ENCODE measurements around the gene RNASE3.

- TF ChIP-seq, protein P1, sequence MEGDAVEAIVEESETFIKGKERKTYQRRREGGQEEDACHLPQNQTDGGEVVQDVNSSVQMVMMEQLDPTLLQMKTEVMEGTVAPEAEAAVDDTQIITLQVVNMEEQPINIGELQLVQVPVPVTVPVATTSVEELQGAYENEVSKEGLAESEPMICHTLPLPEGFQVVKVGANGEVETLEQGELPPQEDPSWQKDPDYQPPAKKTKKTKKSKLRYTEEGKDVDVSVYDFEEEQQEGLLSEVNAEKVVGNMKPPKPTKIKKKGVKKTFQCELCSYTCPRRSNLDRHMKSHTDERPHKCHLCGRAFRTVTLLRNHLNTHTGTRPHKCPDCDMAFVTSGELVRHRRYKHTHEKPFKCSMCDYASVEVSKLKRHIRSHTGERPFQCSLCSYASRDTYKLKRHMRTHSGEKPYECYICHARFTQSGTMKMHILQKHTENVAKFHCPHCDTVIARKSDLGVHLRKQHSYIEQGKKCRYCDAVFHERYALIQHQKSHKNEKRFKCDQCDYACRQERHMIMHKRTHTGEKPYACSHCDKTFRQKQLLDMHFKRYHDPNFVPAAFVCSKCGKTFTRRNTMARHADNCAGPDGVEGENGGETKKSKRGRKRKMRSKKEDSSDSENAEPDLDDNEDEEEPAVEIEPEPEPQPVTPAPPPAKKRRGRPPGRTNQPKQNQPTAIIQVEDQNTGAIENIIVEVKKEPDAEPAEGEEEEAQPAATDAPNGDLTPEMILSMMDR (IDR thresholded peaks at IDR 0.05), result peak; percentile 71
- TF ChIP-seq EZH2 (IDR thresholded peaks at IDR 0.05) (no peak), EZH2phosphoT487 (IDR thresholded peaks at IDR 0.05) (no peak)
Observed at GRCh38 chr14:20866963-20867362, 24.2 kb upstream of the RNASE3 start.

All from neural progenitor cell (in vitro differentiated cells).